NK-92 treated with Interleukin-12 subunit alpha and Interleukin-12 subunit beta, amount 100 ng/mL, for 24 hours (cell line): Measurements from ENCODE around the gene PLBD2.
"Not testable (repeated sequence)": the region's sequence is repeated elsewhere in the genome, so short reads cannot be mapped to it uniquely, and the experiment has no call there.

Experiments used
- DNase-seq: peaks from one replicate; lab custom pipeline; 2025; lab: John Stamatoyannopoulos, UW

The PLBD2 gene

DNA sequence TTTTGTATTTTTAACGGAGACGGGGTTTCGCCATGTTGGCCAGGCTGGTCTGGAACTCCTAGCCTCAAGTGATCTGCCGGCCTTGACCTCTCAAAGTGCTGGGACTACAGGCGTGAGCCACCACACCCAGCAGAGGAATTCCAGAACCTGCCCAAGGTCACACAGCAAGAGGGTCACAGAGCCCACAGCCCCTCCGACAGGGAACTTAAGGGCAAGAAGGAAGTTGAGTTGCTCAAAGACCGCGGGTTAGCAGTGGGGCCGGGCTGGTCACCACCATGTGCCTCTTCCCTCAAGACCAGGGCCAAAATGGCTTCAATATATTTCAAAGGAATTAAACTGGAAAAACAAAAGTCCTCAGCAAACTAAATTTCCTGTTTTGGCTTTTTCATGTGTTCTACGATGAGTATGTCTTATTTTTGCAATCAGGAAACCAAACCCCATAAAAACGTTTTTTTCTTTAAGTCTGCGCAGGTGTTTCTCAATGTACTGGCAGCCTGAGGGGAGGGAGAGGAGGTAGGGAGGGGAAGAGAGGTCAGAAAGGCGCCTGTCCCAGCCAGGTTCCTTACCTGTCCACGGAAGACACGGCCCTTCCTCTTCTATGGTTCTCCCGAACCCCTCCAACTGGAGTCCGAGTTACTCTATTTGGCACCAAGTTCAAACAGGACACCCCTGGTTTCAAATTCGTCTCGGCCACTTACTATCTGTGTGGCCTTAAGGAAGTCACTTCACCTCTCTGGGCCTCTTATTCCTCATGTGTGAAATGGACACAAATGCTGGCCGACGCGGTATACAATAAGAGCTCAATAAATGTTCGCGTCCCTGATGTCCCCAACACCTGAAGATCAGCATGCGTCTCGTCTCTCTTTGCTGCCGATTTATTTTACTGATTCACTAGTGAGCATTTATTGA, 24.3 kb upstream of the PLBD2 start:
- no peak for DNase-seq

DNA sequence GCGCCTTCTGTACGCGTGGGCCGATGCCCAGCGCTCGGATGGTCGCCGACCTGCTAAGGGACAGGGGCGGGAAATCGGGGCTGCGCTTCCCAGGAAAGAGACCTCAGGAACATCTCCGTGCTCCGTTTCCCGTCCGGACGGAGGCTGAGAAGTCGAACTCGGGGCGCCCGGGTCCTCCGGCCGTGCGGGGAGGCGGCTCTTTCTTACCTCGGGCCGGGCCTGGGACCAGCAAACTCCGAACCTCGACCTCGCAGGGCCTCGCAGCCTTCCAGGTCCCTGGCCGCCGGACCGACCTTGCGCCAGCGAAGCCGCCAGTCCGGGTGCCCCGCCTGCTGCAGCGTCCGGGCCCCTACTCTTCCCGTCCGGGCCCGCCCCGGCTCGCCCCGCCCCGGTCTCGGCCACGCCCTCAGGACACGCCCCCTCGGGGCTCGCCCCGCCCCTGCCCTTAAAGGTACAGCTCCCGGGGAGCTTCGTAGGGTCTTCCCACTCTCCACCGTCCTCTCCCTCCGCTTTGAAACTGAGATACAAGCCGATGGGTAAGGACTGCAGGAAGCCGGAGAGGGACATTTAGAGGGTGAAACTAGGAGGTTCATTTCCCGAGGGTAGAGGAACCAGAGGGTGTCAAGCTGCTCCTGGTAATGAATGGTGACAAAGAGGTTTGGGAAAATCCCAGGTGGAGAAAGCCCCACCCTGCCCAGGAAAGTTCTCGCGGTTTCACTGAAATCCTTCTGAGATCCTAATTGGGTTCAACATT, 23.4 kb upstream of the PLBD2 start, which contains the start of gene SLC8B1:
TSS of gene SLC8B1 (minus strand) at position 324 of the 754 bp plus-strand sequence. CDS start 2,231 bp downstream, outside the sequence.
- DNase-seq: peak; percentile 57

DNA sequence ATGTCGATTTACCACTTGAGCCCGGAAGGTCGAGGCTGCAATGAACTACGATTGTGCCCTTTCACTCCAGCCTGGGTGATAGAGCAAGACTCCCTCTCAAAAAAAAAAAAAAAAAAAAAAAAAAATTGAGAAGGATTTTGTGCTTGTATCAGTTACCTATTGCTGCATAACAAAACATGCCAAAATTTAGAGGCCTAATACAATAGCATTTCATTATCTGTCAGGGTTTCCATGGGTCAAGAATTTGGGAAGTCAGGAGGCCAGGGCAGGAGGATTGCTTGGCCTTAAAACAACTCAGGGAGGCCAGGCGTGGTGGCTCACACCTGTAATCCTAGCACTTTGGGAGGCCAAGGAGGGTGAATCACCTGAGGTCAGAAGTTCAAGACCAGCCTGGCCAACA, 18.8 kb upstream of the PLBD2 start:
- DNase-seq: no peak

DNA sequence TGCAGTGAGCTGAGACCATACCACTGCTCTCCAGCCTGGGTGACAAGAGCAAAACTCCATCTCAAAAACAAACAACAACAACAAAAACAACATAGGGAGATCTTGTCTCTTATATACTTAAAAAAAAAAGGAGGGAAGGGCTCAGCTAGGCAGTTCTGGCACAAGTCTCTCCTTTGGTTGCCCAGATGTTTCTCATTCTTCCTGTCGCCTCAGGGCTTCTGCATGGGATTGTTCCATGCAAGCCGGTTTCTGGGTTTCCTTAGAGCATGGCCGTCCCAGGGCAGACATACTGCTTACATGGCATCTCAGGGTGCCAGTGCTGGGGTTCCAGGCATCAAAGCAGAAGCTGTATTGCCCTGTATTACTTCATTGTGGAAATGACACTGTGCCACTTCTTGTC, 18.3 kb upstream of the PLBD2 start:
- DNase-seq: no peak

DNA sequence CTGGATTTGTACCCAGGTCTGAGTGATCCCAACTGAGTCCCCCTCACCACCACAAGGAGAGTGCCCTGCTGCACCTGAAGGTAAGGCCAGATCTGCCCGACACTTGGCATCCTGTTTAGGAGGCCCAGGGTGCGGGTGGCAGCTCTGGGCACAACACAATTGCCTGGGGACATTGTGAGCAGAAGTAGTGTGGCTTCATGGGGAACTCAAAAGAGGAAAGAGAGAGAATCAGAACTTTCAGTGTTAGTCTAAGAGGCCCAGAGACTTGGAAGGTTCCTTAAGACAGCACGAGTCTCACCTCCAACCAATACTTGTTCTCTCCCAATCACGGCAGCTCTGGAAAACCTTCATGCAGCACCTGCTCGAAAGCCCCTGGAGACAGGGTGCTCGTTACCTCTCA, 16.9 kb upstream of the PLBD2 start:
- no peak for DNase-seq

DNA sequence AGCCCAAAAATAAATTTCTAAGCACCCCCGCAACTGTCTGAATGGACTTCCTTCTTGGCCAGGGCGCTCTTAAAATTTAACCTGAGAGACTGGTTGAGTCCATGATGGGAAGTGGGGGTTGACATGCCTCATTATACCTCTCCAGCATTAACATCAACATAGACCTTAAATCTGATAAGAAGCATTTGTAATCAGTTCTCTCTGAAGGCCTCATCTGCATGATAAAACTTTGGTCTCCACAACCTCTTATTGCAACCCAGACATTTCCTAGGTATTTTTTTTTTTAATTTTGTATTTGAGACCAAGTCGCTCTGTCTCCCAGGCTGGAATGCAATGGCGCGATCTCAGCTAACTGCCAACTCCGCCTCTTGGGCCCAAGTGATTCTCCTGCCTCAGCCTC, 13.1 kb upstream of the PLBD2 start:
- DNase-seq: no peak

DNA sequence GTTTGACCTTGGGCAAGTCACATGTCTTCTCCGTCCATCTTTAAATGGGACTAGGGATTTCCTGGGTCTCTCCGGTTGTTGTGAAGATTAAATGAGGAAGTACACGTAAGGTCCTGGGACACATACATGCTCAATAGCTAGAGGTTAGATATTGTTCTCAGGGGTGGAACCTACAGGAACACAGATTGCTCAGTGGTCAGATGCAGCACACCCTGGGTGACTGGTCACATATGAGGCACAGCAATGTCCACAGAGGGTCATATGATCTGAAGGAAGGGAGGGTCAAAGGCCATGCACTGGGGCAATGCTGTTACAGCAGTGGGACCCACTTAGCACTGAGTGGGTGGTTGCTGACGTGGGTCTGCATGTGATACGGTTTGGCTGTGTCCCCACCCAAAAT, 12.0 kb upstream of the PLBD2 start:
- no peak for DNase-seq

DNA sequence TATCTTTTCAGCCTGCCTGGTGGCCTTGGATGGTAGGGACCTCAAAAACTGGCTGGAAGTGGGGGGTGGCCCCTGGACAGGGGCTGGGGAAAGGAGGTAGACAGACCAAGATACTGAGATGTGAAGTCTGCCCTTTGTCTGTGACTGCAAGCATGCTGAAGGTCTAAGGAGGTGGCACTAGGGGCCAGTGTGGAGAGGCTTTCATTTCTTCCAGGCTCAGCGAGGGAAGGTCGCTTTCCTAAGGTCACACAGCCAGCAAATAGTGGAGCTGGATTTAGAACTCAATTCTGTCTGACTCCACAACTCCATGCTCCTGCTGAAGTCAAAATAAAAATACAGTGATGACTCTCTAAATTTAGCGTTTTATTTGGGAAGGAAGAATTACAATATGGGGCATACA, 11.3 kb upstream of the PLBD2 start:
- no peak for DNase-seq

DNA sequence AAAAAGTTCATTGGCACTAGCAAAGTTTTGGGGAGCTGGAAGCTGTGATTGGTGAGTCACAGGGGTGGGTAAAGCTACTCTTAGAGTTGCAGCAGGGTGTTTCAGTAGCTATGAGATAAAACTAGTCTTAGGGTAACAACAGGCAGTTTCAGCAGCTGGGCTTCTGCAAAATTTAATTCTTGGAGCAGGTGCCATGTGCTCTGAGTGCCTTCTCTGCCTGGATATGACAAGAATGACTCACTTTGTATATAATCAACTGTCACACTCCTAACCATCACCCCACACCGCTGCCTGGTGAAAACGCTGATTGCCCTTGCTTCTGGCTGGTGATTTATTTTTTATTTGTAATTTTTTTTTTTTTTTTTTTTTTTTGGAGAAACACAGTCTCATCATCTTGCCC, 10.5 kb upstream of the PLBD2 start:
- DNase-seq: no peak

DNA sequence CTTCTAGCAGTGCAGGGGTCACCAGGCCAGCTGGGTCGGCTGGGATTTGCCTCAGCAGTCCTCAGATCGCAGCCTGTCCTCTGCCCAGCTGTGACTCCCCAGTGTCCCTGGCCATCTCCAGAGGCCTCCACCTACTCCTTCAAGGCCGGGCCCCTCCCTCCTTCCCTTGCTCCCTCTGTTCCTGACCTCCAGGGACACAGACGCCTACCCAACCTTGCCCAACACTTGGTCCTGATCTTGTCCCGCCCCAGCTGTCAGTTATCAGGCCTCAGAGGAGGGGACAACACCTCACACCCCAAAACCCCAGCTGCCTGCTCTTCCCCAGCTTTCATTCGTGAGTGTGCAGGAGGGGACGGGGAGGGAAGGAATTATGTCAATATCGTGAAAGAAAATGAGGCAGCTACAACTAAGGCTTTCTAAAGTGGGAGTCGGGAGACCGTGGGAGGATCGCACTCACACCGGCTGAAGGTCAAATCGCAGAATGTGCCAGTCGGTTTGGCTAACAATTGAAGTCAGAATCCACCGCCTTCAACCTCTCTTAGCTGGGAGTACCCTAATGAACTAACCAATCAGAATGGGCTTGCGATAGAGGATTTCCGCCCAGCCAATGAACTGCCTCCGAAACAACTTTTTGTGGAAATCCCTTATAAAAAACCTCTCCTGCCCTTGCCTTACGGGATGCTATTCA, 9.4 kb upstream of the PLBD2 start:
- no peak for DNase-seq

DNA sequence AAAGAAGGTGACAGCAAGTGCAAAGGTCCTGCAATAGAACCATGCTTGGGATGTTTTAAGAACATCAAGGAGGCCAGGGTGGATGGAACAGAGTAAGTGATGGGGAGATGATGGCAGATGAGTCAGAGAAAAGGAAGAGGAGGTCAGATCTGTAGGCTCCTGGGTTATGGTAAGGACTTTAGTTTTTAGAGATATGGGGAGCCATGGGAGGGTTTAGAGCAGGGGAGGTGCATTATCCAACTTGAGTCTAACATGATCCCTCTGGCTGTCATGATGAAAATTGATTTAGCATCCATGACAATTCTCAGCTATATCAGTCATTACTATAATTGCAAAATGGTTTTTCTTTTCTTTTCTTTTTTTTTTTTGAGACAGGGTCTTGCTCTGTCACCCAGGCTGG, 7.3 kb upstream of the PLBD2 start:
- DNase-seq: no peak

DNA sequence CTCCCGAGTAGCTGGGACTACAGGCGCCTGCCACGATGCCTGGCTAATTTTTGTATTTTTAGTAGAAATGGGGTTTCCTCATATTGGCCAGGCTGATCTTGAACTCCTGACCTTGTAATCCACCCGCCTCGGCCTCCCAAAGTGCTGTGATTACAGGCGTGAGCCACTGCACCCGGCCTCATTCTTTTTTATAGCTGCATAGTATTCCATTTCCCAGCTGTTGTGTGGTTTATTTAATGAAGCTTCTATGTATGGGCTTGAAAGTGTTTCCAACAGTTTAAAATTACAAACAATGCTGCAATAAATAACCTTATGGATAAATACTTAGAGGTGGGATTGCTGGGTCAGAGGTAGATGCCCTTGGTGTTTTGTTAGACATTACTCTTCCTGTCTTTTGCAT, 4.2 kb upstream of the PLBD2 start:
- not testable (repeated sequence) for DNase-seq

DNA sequence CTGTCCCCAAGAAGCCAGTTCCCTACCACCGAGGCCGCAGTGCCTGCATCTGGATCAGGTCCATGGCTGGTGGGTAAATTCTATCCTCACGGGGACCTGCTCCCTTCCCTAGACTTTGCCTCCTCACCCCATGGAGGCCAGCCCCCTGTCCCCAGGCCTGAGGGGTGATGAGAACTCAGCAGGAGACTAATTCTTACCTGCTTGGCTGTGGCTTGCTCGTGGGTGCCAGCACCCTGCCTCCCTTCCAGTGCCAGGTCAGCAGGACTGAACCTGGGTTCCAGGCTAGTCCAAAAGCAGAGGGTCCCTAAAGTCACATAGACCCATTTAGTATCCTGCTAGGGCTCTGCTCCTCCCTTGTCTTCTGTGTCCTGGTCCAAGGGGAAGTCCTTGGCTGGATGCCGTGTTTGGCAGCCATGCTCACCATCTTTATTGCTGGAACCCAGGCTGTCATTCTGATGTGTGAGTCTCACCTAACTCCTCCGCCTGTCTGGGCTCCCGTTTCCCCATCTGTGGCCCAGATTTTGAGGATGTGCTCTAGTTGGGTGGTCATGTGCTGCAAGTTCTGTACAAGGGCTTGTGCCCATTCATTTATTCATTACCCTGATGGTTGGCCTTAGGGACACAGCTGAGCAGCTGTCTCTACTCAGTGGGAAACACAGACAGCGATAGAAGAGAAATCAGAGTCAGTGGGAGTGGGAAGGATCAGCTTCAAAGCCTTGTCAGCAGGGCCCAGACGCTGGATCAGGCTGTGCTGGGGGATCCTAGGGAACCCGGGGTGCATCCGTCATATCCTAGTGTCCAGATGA, 949 bp downstream of the PLBD2 start:
- no peak for DNase-seq

DNA sequence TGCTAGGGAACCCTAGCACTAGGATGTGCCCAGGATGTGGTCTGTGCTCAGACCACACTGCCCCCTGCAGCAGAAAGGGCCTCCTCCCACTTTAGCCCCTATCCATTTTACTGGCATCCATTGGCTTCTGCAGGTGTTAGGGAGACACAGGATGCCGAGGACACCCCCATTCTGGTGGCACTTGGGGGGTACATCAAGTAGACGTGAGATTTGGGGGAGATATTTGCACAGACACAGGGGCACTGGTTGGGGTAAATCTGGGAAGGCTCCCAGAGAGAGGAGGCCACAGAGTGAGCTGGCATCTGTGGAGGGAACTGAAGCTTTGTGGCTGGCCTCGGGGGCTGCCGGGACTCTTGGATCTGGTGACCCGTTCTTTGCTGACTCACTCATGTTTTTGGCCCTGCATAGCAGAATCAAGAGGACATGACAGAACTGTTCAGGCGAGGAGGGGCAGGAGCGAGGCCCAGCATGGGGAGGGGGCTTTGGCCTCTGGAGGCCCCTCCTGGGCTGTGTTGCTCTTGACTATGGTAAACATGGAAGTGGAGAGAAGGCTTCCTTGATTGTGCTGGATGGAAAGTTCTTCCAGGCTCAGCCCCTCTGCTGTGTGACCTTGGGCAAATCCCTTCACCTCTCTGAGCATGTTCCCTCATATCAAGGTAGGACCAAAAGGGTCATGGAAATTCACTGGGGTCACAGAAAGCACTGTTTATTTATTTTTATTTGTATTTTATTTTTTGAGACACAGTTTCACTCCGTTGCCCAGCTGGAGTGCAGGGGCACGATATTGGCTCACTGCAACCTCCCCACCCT, 1.8 kb downstream of the PLBD2 start:
- no peak for DNase-seq

DNA sequence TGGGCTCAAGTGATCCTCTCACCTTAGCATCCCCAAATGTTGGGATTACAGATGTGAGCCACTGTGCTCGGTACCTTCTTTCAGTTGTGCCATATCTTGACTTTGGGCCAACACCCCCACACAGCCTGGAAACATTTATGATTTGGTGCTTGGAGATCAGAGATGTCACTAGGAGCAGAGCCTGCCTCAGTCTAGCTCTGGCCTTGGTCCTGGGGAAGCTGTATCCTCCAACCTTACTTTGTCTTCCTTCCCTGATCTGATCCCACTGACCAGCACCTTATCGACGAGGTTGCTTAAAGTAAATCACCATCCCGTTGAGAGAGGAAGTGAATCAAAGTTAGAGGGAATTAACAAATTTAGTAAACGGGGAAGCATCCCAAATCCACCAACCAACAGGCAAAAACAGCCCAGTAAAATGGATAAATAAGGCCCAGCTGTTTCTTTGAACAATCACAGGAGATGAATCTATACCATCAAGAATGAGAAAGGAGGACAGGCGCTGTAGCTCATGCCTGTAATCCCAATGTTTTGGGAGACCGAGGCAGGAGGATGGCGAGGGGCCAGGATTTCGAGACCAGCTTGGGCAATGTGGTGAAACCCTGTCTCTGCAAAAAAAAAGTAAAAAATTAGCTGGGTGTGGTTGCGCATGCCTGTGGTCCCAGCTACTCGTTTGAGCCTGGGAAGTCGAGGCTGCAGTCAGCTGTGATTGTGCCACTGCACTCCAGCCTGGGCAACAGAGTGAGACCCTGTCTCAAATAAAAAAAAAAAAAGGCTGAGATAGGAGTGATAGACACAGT, 3.4 kb downstream of the PLBD2 start:
- DNase-seq: no peak

DNA sequence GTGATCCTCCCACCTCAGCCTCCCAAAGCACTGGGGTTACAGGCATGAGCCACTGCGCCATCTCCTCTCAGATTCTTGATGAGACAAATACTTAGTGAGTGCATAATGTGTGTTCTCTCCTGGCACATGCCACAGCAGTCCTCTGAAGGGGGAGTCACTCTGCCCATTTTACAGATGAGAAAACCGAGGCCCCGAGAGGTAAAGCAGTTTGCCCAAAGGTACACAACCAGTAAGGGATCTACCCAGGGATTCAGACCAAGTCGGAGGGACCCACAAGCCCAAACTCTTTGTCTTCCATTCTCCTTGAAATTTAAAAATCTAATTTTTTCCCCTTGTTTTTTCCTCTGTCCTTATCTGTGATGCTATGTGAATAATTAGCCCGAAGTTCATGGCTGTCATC, 6.3 kb downstream of the PLBD2 start:
- DNase-seq: no peak

DNA sequence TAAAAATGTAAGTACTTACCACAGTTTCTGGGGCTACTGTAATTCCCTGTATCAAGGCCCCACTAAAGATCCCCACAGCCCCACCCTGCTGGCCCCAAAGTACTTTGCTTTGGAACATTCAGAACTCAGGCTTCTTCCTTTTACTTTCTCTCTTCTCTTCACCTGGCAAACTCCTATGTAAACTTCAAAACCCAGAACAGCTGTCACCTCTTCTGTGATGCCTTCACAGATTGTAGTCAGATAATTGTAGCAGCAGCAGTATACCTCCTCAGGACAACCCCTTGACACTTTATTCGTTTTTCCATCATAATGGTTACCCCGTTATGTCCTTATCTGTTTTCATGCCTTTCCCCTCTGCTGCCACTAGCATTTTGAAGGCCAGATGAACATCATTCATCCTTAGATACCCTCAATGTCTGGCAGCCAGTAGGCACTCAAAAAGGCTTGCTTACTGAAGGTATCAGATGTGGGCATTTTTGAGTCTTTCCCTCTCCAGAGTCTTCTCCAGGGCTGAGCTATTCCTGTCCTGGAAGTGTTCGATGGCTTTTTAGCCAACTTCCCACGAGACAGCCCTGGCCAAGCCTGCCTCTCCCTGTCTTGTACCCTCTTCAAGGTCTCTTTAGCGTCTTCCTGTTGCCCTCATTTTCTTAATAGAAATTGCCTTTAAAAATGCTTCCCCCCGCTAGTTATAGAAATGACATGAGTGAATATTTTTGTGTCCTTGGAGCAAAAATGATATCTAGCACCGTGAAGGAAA, 7.4 kb downstream of the PLBD2 start:
- DNase-seq: no peak

DNA sequence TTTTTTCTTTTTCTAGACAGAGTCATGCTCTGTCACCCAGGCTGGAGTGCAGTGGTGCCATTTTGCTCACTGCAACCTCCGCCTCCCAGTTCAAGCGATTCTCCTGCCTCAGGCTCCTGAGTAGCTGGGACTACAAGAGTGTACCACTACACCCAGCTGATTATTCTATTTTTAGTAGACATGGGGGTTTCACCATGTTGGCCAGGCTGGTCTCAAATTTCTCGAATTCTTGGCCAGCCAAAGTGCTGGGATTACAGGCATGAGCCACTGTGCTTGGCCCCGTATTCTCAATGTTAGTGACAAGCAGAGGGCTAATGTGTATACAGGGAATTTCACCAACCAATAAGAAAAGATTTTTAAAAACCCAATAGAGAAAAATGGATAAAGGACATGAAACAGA, 8.4 kb downstream of the PLBD2 start:
- no peak for DNase-seq

DNA sequence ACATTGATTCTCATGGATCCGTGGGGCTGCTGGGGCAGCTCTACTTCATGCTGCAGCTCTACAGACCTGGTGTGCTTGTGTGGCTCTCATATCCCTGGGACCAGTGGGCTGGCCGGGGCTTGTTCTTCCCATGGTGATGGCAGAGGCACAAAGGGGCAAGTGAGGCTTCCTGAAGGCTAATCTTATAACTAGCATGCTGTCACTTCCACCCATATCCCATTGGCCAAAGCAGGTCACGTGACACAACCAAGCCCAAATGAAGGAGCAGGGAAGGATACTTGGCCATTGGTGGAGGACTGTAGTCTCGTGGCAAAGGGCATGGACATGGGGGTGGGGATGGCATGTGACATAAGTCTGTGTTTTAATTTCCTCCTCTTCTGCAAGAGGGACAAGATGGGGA, 9.9 kb downstream of the PLBD2 start:
- no peak for DNase-seq
